ENCODE measurements around the gene SLC45A3. TPM values are rescaled to one million over a fixed set of nuclear protein-coding genes. Genes with fewer than 3 reads are reported as not detected.

The SLC45A3 gene
- total and polyA plus RNA-seq, 2 donors (not counting 3 experiments of a cell fraction or from before 2014, with no cell fraction given) = 15.1 to 15.6 TPM

GRCh38 chr1:205664399-205665017, 15.8 kb downstream of the SLC45A3 start:
- H2AFZ ChIP-seq (ENCODE audit: low read depth, low read length) = no peak overlapping the region
- H3K79me2 ChIP-seq (ENCODE audit: control insufficient read depth, insufficient read depth, low read length) = peaks cover 6% of the 10 kb centered on the region
- ChIA-PET CTCF (interaction anchor here (0.6 to 17.5 kb wide), 6 partner anchors 10 to 313 kb away, joined by 3 to 908 read pairs (median 4); no protein-coding TSS in a partner anchor), POLR2A (interaction anchor here (1.0 to 1.2 kb wide), 2 partner anchors 15 to 47 kb away, joined by 3 to 4 read pairs; no protein-coding TSS in a partner anchor)
- H3K9me1 ChIP-seq (replicated peaks; ENCODE audit: control insufficient read depth, extremely low read depth, insufficient read depth, low read length) = no peaks in the 10 kb centered on the region
- intact Hi-C loops (cut with micrococcal nuclease) (no loop called here), dilution Hi-C loops (cut with MboI; ENCODE audit: extremely low pct_ligation_motif_present, low sequenced_read_pairs) (no loop called here)
- peak; percentile 33 for DNase-seq (ENCODE audit: low read depth, low spot score)
- H4K20me1 ChIP-seq (replicated peaks; ENCODE audit: control insufficient read depth, extremely low read depth, insufficient read depth, low read length) = no peaks in the 10 kb centered on the region
- peaks cover 2 to 5% of the 10 kb centered on the region in 2 experiments for H3K36me3 ChIP-seq (ENCODE audit: control insufficient read depth in 2 of 2, extremely low read depth in 1 of 2, insufficient read depth in 2 of 2, low read length in 2 of 2)
- BruUV-seq (replicated peaks) = no TSS peak
- peak overlapping the region; percentile 13 for H3K4me2 ChIP-seq (ENCODE audit: insufficient read depth, low read length)
- peak overlapping the region; percentile 49 for H3K27ac ChIP-seq (ENCODE audit: insufficient read depth, low read depth, low read length)
- no peak overlapping the region for H3K4me3 ChIP-seq (replicated peaks in 1 of 3; ENCODE audit: insufficient read depth in 1 of 3, low read depth in 1 of 3, low read length in 3 of 3)
- no peaks in the 10 kb centered on the region for H3K9me3 ChIP-seq (replicated peaks; ENCODE audit: control insufficient read depth, insufficient read depth, low read length)
- TF ChIP-seq MAX (IDR thresholded peaks at IDR 0.05; ENCODE audit: insufficient read depth, insufficient read length) (no peak), JUN (IDR thresholded peaks at IDR 0.05; ENCODE audit: borderline replicate concordance, insufficient read depth, insufficient read length, low read depth) (peak; percentile 54), POLR2A (IDR thresholded peaks at IDR 0.05; ENCODE audit: low read depth, low read length) (no peak), EZH2 (IDR thresholded peaks at IDR 0.05; ENCODE audit: borderline replicate concordance, low read depth, low read length, severe bottlenecking) (no peak), MYC (IDR thresholded peaks at IDR 0.05; ENCODE audit: low read depth, low read length) (no peak), POLR2AphosphoS5 (IDR thresholded peaks at IDR 0.05; ENCODE audit: insufficient read depth, low read depth, low read length) (peak; percentile 44), CTCF (IDR thresholded peaks at IDR 0.05; ENCODE audit: extremely low read depth in 1 of 2, insufficient read depth in 1 of 2, low read depth in 1 of 2, low read length in 2 of 2) (no peak), GATA2 (IDR thresholded peaks at IDR 0.05; ENCODE audit: insufficient read depth, insufficient read length, low read depth, low read length) (no peak), FOS (IDR thresholded peaks at IDR 0.05; ENCODE audit: borderline replicate concordance, insufficient read depth, low read length) (peak; percentile 20)
- H3K4me1 ChIP-seq (ENCODE audit: control insufficient read depth, extremely low read depth, insufficient read depth, low read length) = peaks cover 47% of the 10 kb centered on the region
- peak; percentile 74 for FAIRE-seq
- no peak overlapping the region for H3K9ac ChIP-seq (replicated peaks; ENCODE audit: extremely low read depth, insufficient read depth, low read length)
- H3K27me3 ChIP-seq (ENCODE audit: control insufficient read depth in 2 of 2, insufficient read depth in 2 of 2, low read length in 2 of 2) = no peaks in the 10 kb centered on the region

All from endothelial cell of umbilical vein (primary cell).